Uterus (tissue), 2 donors: ENCODE data around the gene PIGN.

Experiments
- CTCF ChIP-seq, 4 experiments: fragments of 200-600 bp in 2 of 4; fragments of 450-650 bp in 2 of 4; sonication (generic) in 2 of 4; IDR thresholded peaks; one replicate each; pipeline ENCODE4 v1.5.1; 2016 to 2019; ENCODE audit warnings: antibody characterized with exemption in 4 of 4, mild to moderate bottlenecking in 2 of 4, moderate library complexity in 1 of 4
- POLR2A ChIP-seq, 2 donors: fragments of 450-650 bp; IDR thresholded peaks; one replicate each; pipeline ENCODE4 v1.6.1; 2016; ENCODE audit warnings: antibody characterized with exemption in 2 of 2, mild to moderate bottlenecking in 1 of 2, moderate library complexity in 1 of 2

- TF ChIP-seq POLR2A (IDR thresholded peaks at IDR 0.05) (no peak), CTCF (IDR thresholded peaks at IDR 0.05) (no peak)
Observed at GRCh38 chr18:62089174-62089573, 97.7 kb downstream of the PIGN start.
